SK-N-SH (cell line): ENCODE results near the gene GRM7. TPM values are rescaled to one million over a fixed set of nuclear protein-coding genes. Genes with fewer than 3 reads are reported as not detected.
A peak's percentile ranks its signal among the peaks of the same experiment; 100 is the strongest.

Experiments used
- CTCF ChIA-PET: fragments of 300-600, 350-600 bp; formaldehyde crosslinking; extraction: SDS; loops from one replicate; lab custom pipeline; 2021; lab: Yijun Ruan, JAX
- POLR2A ChIA-PET: fragments of 350-600 bp; sonication (Branson Sonifier 250); formaldehyde crosslinking; extraction: SDS; loops from one replicate; lab custom pipeline; 2020; ENCODE audit warnings: antibody characterized with exemption, inconsistent platforms; lab: Yijun Ruan, JAX
- DNase-seq: peaks from one replicate; pipeline ENCODE4 v3.0.0; 2012
- H2AFZ ChIP-seq: fragments of 200-600 bp; sonication (generic); 2 replicates; pipeline ENCODE4 v1.8.1; 2016; ENCODE audit warnings: antibody characterized with exemption, mild to moderate bottlenecking, low read depth
- H3F3A ChIP-seq: fragments of 200-600 bp; sonication (generic); replicated peaks from 2 replicates; pipeline ENCODE3; 2016; ENCODE audit warnings: antibody characterized with exemption, mild to moderate bottlenecking; ENCODE audit not compliant: insufficient read depth
- H3K27ac ChIP-seq, 2 experiments: fragments of 200-500 bp in 1 of 2; fragments of 200-600 bp in 1 of 2; sonication (Bioruptor generic) in 1 of 2; sonication (generic), shearing (Covaris generic) in 1 of 2; 2 replicates each; pipeline versions ENCODE4 v1.5.1 to v1.6.1; 2014 to 2016; ENCODE audit warnings: low read depth in 2 of 2, inconsistent platforms in 1 of 2, low read length in 1 of 2, mild to moderate bottlenecking in 1 of 2, mixed read lengths in 1 of 2
- H3K27me3 ChIP-seq: fragments of 200-600 bp; sonication (generic), shearing (Covaris generic); 2 replicates; pipeline ENCODE4 v1.6.1; 2016; ENCODE audit warnings: mixed run types; ENCODE audit not compliant: insufficient read depth
- H3K36me3 ChIP-seq, 2 experiments: fragments of 200-500 bp in 1 of 2; fragments of 200-600 bp in 1 of 2; sonication (Bioruptor generic) in 1 of 2; sonication (generic) in 1 of 2; replicated peaks in 1 of 2; 2 replicates each; pipeline versions ENCODE3 to v1.5.1; 2014 to 2016; ENCODE audit warnings: low read length in 1 of 2, mild to moderate bottlenecking in 1 of 2; ENCODE audit not compliant: insufficient read depth in 2 of 2, control insufficient read depth in 1 of 2
- H3K4me1 ChIP-seq, 2 experiments: fragments of 200-500 bp in 1 of 2; fragments of 200-600 bp in 1 of 2; sonication (Bioruptor generic) in 1 of 2; sonication (generic), shearing (Covaris generic) in 1 of 2; 2 replicates each; pipeline versions ENCODE4 v1.5.1 to v1.6.1; 2014 to 2016; ENCODE audit warnings: low read depth in 1 of 2, low read length in 1 of 2, mixed run types in 1 of 2; ENCODE audit not compliant: insufficient read depth in 2 of 2, control insufficient read depth in 1 of 2
- H3K4me2 ChIP-seq: fragments of 200-600 bp; sonication (generic), shearing (Covaris generic); 2 replicates; pipeline ENCODE4 v1.6.1; 2017; ENCODE audit warnings: mixed run types
- H3K4me3 ChIP-seq, 2 experiments: fragments of 200-500 bp in 1 of 2; fragments of 200-600 bp in 1 of 2; sonication (Bioruptor generic) in 1 of 2; sonication (generic), shearing (Covaris generic) in 1 of 2; 2 replicates each; pipeline versions ENCODE4 v1.5.1 to v1.8.1; 2014 to 2016; ENCODE audit warnings: low read depth in 2 of 2, inconsistent platforms in 1 of 2, low read length in 1 of 2, mild to moderate bottlenecking in 1 of 2, mixed read lengths in 1 of 2, moderate library complexity in 1 of 2
- H3K79me2 ChIP-seq: fragments of 200-600 bp; sonication (generic); 2 replicates; pipeline ENCODE4 v1.8.1; 2017; ENCODE audit warnings: mild to moderate bottlenecking; ENCODE audit not compliant: insufficient read depth
- H3K9ac ChIP-seq: fragments of 200-600 bp; sonication (generic); 2 replicates; pipeline ENCODE4 v1.6.1; 2017; ENCODE audit warnings: mixed run types
- H3K9me2 ChIP-seq: fragments of 200-600 bp; sonication (generic); 2 replicates; pipeline ENCODE4 v1.6.1; 2017; ENCODE audit warnings: mixed run types
- H3K9me3 ChIP-seq: fragments of 200-600 bp; sonication (generic); 2 replicates; pipeline ENCODE4 v1.6.1; 2017; ENCODE audit warnings: mixed run types, mild to moderate bottlenecking, moderate library complexity
- H4K20me1 ChIP-seq: fragments of 200-600 bp; sonication (generic); 2 replicates; pipeline ENCODE4 v1.6.1; 2017; ENCODE audit warnings: mild to moderate bottlenecking, mixed run types; ENCODE audit not compliant: insufficient read depth
- CHD2 ChIP-seq: fragments of 150-350 bp; IDR thresholded peaks from 2 replicates; pipeline ENCODE4 v1.6.1; 2018; ENCODE audit warnings: low read length; ENCODE audit not compliant: partially characterized antibody
- EP300 ChIP-seq, 2 experiments: IDR thresholded peaks; 2 replicates each; pipeline versions ENCODE4 v1.4.0 to v1.6.1; 2012; ENCODE audit warnings: borderline replicate concordance in 1 of 2, low read depth in 1 of 2, low read length in 1 of 2
- FOSL2 ChIP-seq: IDR thresholded peaks from 2 replicates; pipeline ENCODE4 v1.4.0; 2012; ENCODE audit warnings: low read depth, mild to moderate bottlenecking, moderate library complexity, borderline replicate concordance
- FOXJ3 ChIP-seq: sonication (generic); formaldehyde crosslinking; IDR thresholded peaks from 2 replicates; pipeline ENCODE4 v1.5.1; 2020; ENCODE audit warnings: mild to moderate bottlenecking, missing genetic modification reagents
- FOXM1 ChIP-seq: IDR thresholded peaks from 2 replicates; pipeline ENCODE4 v1.4.0; 2012; ENCODE audit warnings: low read depth, mild to moderate bottlenecking
- GABPA ChIP-seq: IDR thresholded peaks from 2 replicates; pipeline ENCODE4 v1.4.0; 2012; ENCODE audit warnings: low read depth, mild to moderate bottlenecking
- GATA2 ChIP-seq: sonication (generic); formaldehyde crosslinking; IDR thresholded peaks from 2 replicates; pipeline ENCODE4 v1.5.0; 2020; ENCODE audit warnings: mild to moderate bottlenecking, missing genetic modification reagents
- IRF3 ChIP-seq: fragments of 150-350 bp; IDR thresholded peaks from 2 replicates; pipeline ENCODE4 v1.6.1; 2016; ENCODE audit warnings: mild to moderate bottlenecking, low read depth, low read length
- MAX ChIP-seq: IDR thresholded peaks from 2 replicates; pipeline ENCODE4 v1.4.0; 2012; ENCODE audit warnings: low read depth
- MXI1 ChIP-seq: IDR thresholded peaks from 2 replicates; pipeline ENCODE4 v1.6.1; 2012; ENCODE audit warnings: mild to moderate bottlenecking, low read depth, low read length, improper control_type of control experiment
- NFIC ChIP-seq: IDR thresholded peaks from 2 replicates; pipeline ENCODE4 v1.4.0; 2012; ENCODE audit warnings: borderline replicate concordance
- NRF1 ChIP-seq: IDR thresholded peaks from 2 replicates; pipeline ENCODE4 v1.6.1; 2012; ENCODE audit warnings: low read depth, mild to moderate bottlenecking, low read length
- RAD21 ChIP-seq: IDR thresholded peaks from 2 replicates; pipeline ENCODE4 v1.6.1; 2012; ENCODE audit warnings: mild to moderate bottlenecking, low read length
- RFX5 ChIP-seq: IDR thresholded peaks from 2 replicates; pipeline ENCODE4 v1.6.1; 2012; ENCODE audit warnings: mild to moderate bottlenecking, improper control_type of control experiment, low read length
- SMC3 ChIP-seq: IDR thresholded peaks from 2 replicates; pipeline ENCODE4 v1.6.1; 2012; ENCODE audit warnings: low read depth, low read length, improper control_type of control experiment
- TAF1 ChIP-seq: IDR thresholded peaks from 2 replicates; pipeline ENCODE4 v1.6.1; 2012; ENCODE audit warnings: low read depth, mild to moderate bottlenecking, low read length, moderate library complexity, borderline replicate concordance
- USF1 ChIP-seq: IDR thresholded peaks from 2 replicates; pipeline ENCODE4 v1.4.0; 2012; ENCODE audit warnings: low read depth, borderline replicate concordance
- USF2 ChIP-seq: fragments of 150-350 bp; IDR thresholded peaks from 2 replicates; pipeline ENCODE4 v1.6.1; 2017; ENCODE audit warnings: antibody characterized with exemption, low read length, low read depth, borderline replicate concordance
- YY1 ChIP-seq: IDR thresholded peaks from 2 replicates; pipeline ENCODE4 v1.4.0; 2012; ENCODE audit warnings: low read depth, mild to moderate bottlenecking
- ZBTB33 ChIP-seq: IDR thresholded peaks from 2 replicates; pipeline ENCODE4 v1.4.0; 2012; ENCODE audit warnings: low read depth, borderline replicate concordance
- WGBS: methylation state at CpG from one replicate; pipeline ENCODE4 v1.1.6; 2017; ENCODE audit warnings: low lambda C conversion rate; 5-methylcytosine and 5-hydroxymethylcytosine counted together
- polyA plus RNA-seq, 3 experiments: library from polyadenylated mRNA; depleted of rRNA; stranded (reverse); fragments of >200 nt; gene quantifications; 2 replicates each; pipeline ENCODE4 v1.2.3, GENCODE V29; 2012

The GRM7 gene
- polyA plus RNA-seq, 1 of the 3 experiments (the other 2 are of a cell fraction) = 0.03 TPM

GRCh38 chr3:7166460-7166859 lies 305.5 kb downstream of the GRM7 start:
- Histone ChIP-seq H3K27me3 (no peaks in the 10 kb centered on the region), H4K20me1 (no peaks in the 10 kb centered on the region), H3K4me1 (peaks cover 0 to 5% of the 10 kb centered on the region in 2 experiments; a peak in 1 of 4 replicates), H3K9me2 (no peaks in the 10 kb centered on the region), H3K4me3 (no peak overlapping the region), H3K27ac (0 out of 4 replicates have a peak overlapping the region, but pooled peaks of 1 of the 2 experiments have one; percentile 2), H3K9me3 (no peaks in the 10 kb centered on the region), H3K79me2 (no peaks in the 10 kb centered on the region), H3F3A (no peaks in the 10 kb centered on the region), H3K36me3 (no peaks in the 10 kb centered on the region), H3K9ac (no peak overlapping the region), H2AFZ (no peak overlapping the region), H3K4me2 (no peak overlapping the region)
- CTCF ChIA-PET = interaction anchor here (1.2 to 1.3 kb wide), 4 partner anchors 8 to 945 kb away, joined by 3 to 7 read pairs (median 3); no protein-coding TSS in a partner anchor
- WGBS = 39% methylated on average over 4 of the region's 4 CpGs
- DNase-seq = peak; percentile 29
- TF ChIP-seq NRF1 (no peak), RAD21 (peak; percentile 62), EP300 (IDR thresholded peaks at IDR 0.05; ENCODE audit: borderline replicate concordance in 1 of 2, low read depth in 1 of 2, low read length in 1 of 2) (0 out of 4 replicates have a peak, but pooled peaks of 1 of the 2 experiments have one; percentile 34), ZBTB33 (no peak)
- POLR2A ChIA-PET = no interaction called here

GRCh38 chr3:7171493-7171892 lies 310.6 kb downstream of the GRM7 start:
- Histone ChIP-seq H4K20me1 (no peaks in the 10 kb centered on the region), H3F3A (no peaks in the 10 kb centered on the region), H3K4me3 (no peak overlapping the region), H3K9me2 (no peaks in the 10 kb centered on the region), H3K9me3 (no peaks in the 10 kb centered on the region), H3K36me3 (no peaks in the 10 kb centered on the region), H3K4me1 (peaks cover 0 to 2% of the 10 kb centered on the region in 2 experiments; a peak in 1 of 4 replicates), H3K4me2 (no peak overlapping the region), H2AFZ (no peak overlapping the region), H3K9ac (no peak overlapping the region), H3K79me2 (no peaks in the 10 kb centered on the region), H3K27me3 (no peaks in the 10 kb centered on the region), H3K27ac (no peak overlapping the region)
- ChIA-PET CTCF (no interaction called here), POLR2A (no interaction called here)
- no peak for DNase-seq
- 8% methylated on average over 4 of the region's 4 CpGs for WGBS
- no peak for TF ChIP-seq TAF1
- no peak for TF ChIP-seq FOSL2
- no peak for TF ChIP-seq GABPA
- no peak for TF ChIP-seq SMC3
- no peak for TF ChIP-seq ZBTB33
- TF ChIP-seq FOXM1 = no peak
- TF ChIP-seq USF1 = no peak
- no peak for TF ChIP-seq MXI1
- no peak for TF ChIP-seq RFX5
- TF ChIP-seq USF2 = no peak
- no peak for TF ChIP-seq GATA2
- no peak for TF ChIP-seq MAX
- TF ChIP-seq IRF3 = no peak
- no peak for TF ChIP-seq RAD21
- no peak for TF ChIP-seq YY1
- TF ChIP-seq NFIC = no peak
- no peak for TF ChIP-seq FOXJ3 (CRISPR knock-in tag)
- TF ChIP-seq CHD2 = no peak
